ENCODE results near the gene MPST. TPM values are rescaled to one million over a fixed set of nuclear protein-coding genes. Genes with fewer than 3 reads are reported as not detected.

Gene MPST
- polyA plus RNA-seq, 1 experiment = 45.5 TPM

GRCh38 chr22:37001826-37002225 is 17.7 kb upstream of the MPST start:
- no peaks in the 10 kb centered on the region for H3K36me3 ChIP-seq (ENCODE audit: control insufficient read depth, insufficient read depth, low read length)
- ChIA-PET CTCF (no interaction called here), POLR2A (no interaction called here)
- no peak for TF ChIP-seq CTCF (IDR thresholded peaks at IDR 0.05; ENCODE audit: insufficient read depth, low read depth, low read length)
- no peak for DNase-seq (ENCODE audit: low read depth)
- no peak overlapping the region for H3K4me3 ChIP-seq (ENCODE audit: low read depth, low read length)
- H3K27me3 ChIP-seq (ENCODE audit: control insufficient read depth, insufficient read depth, low read length) = peaks cover 19% of the 10 kb centered on the region

- no peak for TF ChIP-seq CTCF (IDR thresholded peaks at IDR 0.05; ENCODE audit: insufficient read depth, low read depth, low read length)
- POLR2A ChIA-PET = no interaction called here
These were observed 16.9 kb upstream of the MPST start for GRCh38 chr22:37002633-37003032.

GRCh38 chr22:37007651-37008050 is 11.9 kb upstream of the MPST start:
- Histone ChIP-seq H3K36me3 (ENCODE audit: control insufficient read depth, insufficient read depth, low read length) (no peaks in the 10 kb centered on the region), H3K27me3 (ENCODE audit: control insufficient read depth, insufficient read depth, low read length) (peaks cover 21% of the 10 kb centered on the region), H3K4me3 (ENCODE audit: low read depth, low read length) (no peak overlapping the region)
- no peak for DNase-seq (ENCODE audit: low read depth)
- no peak for TF ChIP-seq CTCF (IDR thresholded peaks at IDR 0.05; ENCODE audit: insufficient read depth, low read depth, low read length)
- POLR2A ChIA-PET = no interaction called here
- CTCF ChIA-PET = interaction anchor here (0.6 to 2.5 kb wide), 3 partner anchors 9 to 151 kb away, joined by 3 to 8 read pairs (median 3); no protein-coding TSS in a partner anchor

More at GRCh38 chr22:37002633-37003032, 16.9 kb upstream of the MPST start:
- no peak for DNase-seq (ENCODE audit: low read depth)
- Histone ChIP-seq H3K27me3 (ENCODE audit: control insufficient read depth, insufficient read depth, low read length) (peaks cover 26% of the 10 kb centered on the region), H3K36me3 (ENCODE audit: control insufficient read depth, insufficient read depth, low read length) (no peaks in the 10 kb centered on the region), H3K4me3 (ENCODE audit: low read depth, low read length) (no peak overlapping the region)
- CTCF ChIA-PET = interaction anchor here (1.3 kb wide), 1 partner anchor 24 kb away, joined by 3 read pairs; no protein-coding TSS in a partner anchor

- ChIA-PET CTCF (interaction anchor here (0.6 to 2.5 kb wide), 2 partner anchors 8 to 31 kb away, joined by 3 to 8 read pairs; no protein-coding TSS in a partner anchor), POLR2A (no interaction called here)
- no peak for DNase-seq (ENCODE audit: low read depth)
These were observed 11.2 kb upstream of the MPST start for GRCh38 chr22:37008365-37008764.

GRCh38 chr22:37009490-37009889 is 10.1 kb upstream of the MPST start:
- Histone ChIP-seq H3K36me3 (ENCODE audit: control insufficient read depth, insufficient read depth, low read length) (no peaks in the 10 kb centered on the region), H3K4me3 (ENCODE audit: low read depth, low read length) (no peak overlapping the region), H3K27me3 (ENCODE audit: control insufficient read depth, insufficient read depth, low read length) (peaks cover 15% of the 10 kb centered on the region)
- POLR2A ChIA-PET = no interaction called here
- CTCF ChIA-PET = interaction anchor here (0.7 kb wide), 1 partner anchor 13 kb away, joined by 3 read pairs; no protein-coding TSS in a partner anchor
- DNase-seq (ENCODE audit: low read depth) = no peak
- no peak for TF ChIP-seq CTCF (IDR thresholded peaks at IDR 0.05; ENCODE audit: insufficient read depth, low read depth, low read length)

More at GRCh38 chr22:37008365-37008764, 11.2 kb upstream of the MPST start:
- TF ChIP-seq CTCF (IDR thresholded peaks at IDR 0.05; ENCODE audit: insufficient read depth, low read depth, low read length) = no peak
- Histone ChIP-seq H3K36me3 (ENCODE audit: control insufficient read depth, insufficient read depth, low read length) (no peaks in the 10 kb centered on the region), H3K4me3 (ENCODE audit: low read depth, low read length) (no peak overlapping the region), H3K27me3 (ENCODE audit: control insufficient read depth, insufficient read depth, low read length) (peaks cover 19% of the 10 kb centered on the region)
